Measurements from ENCODE around the gene HEATR5B.
"Not testable (repeated sequence)": the region's sequence is repeated elsewhere in the genome, so short reads cannot be mapped to it uniquely, and the experiment has no call there.

Gene HEATR5B

GRCh38 chr2:36941867-36942266 lies 142.3 kb downstream of the HEATR5B start:
- DNase-seq (ENCODE audit: low read depth in 2 of 2): no peak

DNA sequence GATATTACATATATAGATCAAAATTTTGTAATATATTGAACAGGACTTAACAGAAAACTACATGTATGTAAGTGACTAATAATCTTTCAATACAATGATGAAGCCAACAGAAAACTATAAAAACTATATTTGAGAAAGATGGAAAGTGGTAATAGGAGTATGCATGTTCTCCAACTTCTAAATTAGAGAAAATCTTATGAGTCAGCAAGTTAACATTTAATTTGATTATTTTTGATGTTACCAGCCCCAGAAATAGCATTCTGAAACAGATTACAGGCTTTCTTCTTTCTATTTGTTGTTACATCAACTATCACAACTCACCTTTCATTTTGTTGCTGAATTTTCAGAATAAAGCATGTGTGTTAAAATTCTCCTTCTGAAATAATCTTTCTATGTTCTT lies 147.6 kb downstream of the HEATR5B start:
- not testable (repeated sequence) for DNase-seq (ENCODE audit: low read depth in 2 of 2)

DNA sequence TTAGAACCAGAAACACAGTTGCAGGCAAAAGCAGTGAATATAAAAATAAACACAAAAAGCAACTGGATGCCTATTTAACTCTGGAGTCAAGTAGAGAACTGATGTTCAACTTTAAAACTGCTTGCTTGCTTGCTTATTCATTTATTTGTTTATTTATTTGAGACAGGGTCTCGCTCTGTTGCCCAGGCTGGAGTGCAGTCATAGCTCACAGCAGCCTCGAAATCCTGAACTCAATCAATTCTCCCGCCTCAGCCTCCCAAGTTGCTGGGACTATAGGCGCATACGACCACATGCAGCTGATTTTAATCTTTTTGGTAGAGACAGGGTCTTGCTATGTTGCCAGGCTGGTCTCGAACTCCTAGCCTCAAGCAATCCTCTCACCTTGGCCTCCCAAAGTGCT lies 152.5 kb downstream of the HEATR5B start:
- not testable (repeated sequence) for DNase-seq (ENCODE audit: low read depth in 2 of 2)

Data from stimulated activated CD4-positive, alpha-beta T cell treated with anti-CD3 and anti-CD28 coated beads, Interleukin-4, amount 100 ng/mL, for 48 hours (primary cell).